ENCODE results near the gene HES2.
"Not testable (repeated sequence)": the region's sequence is repeated elsewhere in the genome, so short reads cannot be mapped to it uniquely, and the experiment has no call there.

HES2 gene

DNA sequence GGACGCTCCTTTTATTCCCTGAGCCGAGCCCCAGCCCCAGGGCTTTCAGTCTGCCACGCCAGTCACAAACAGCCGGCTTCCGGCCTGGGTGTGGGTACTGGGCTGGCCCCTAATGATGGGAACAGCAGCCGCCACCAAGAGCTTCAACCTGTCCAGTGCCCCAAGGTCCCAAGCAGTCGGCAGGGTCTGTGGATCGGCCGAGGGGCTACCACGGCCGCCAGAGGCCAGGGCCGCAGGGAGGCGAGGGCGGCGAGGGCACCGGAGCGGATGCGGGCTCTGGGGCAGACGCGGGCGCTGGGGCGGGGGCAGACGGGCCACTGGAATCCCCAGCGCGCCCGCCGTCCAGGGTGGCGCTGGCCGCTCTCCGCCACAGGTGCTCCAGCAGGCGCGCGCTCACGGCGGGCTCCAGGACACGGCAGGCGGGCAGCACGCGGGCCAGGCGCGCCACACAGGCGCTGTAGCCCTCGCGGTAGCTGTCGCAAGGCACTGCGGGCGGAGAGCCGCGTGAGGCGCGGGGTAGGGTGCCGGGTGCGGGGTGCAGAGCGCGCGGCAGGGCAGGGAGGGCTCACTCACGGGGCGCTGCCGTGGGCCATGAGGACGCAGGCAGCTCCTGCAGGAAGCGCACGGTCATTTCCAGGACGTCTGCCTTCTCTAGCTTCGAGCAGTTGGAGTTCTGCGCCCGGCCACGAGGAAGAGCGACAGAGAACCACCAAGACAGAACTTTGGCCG, 887 bp downstream of the HES2 start:
- DNase-seq (ENCODE audit: low read depth, low spot score): no peak

DNA sequence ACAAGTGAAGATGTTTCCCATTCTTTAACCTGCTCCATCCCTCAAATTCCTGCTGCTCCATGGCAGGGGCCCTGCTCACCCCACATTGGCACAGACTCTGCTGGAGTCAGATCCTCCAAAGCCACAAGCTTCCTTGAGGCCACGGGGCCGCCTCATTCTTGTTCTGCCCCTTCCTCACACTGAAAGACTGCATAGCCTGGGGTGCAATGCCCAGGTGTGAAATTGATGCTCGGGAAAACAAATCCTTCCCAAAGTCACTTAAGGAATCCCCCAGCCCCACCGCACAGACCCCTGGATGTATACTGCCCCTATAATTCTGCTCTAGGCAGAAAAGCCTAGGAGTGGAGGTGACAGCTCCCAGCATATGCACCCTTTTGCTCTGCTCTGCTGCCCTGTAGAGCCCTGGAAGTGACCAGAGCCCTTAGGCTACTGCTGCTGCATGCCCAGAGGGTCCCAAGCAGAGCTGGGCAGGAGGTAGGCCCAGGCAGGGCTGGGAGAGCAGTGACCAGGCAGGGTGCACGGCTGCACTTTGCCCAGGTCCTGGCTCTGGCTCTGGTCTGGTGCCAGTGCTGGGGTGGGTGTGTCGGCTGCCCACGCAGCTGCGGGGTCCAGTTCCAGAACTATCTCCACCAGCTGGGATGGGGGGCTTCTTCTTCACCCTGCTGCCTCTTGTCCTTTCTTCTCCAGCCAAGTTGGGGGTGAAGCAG, 1.6 kb downstream of the HES2 start:
- no peak for DNase-seq (ENCODE audit: low read depth, low spot score)

DNA sequence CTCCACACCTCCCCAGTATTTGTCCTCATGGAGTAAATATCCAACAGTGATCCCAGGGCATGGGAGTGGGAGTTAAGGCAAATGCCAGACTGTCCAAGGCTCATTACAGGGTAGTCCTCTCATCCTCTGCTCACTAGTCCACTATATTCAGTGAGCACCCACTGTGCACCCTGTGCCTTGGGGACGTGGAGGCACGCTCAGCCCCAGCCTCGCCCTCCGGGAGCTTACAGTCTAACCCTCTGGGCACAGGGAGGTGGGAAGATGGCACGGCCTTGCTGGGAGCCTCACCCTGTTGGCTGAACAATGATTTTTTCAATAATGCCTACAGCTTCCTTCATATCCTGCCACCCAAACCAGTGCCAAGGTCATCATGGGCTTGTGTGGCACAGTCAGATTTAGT, 2.8 kb downstream of the HES2 start:
- DNase-seq (ENCODE audit: low read depth, low spot score): no peak

DNA sequence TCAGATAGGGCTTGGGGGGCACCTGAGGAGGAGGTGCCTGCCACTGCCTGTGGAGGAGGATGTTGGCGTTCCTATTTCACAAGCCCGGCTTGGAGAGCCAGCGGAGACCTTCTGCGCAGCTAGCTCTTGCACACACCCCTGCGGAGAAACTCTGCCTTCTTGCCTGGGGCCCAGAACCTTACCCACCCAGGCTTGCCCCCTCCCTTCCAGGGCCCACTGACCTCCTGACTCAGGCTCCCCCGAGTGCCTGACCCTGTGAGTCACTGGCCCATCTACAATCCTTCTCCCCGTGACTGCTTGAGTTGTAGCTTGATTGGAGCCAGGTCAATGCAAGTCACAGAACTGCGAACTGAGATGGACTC, 3.4 kb downstream of the HES2 start:
- no peak for DNase-seq (ENCODE audit: low read depth, low spot score)

DNA sequence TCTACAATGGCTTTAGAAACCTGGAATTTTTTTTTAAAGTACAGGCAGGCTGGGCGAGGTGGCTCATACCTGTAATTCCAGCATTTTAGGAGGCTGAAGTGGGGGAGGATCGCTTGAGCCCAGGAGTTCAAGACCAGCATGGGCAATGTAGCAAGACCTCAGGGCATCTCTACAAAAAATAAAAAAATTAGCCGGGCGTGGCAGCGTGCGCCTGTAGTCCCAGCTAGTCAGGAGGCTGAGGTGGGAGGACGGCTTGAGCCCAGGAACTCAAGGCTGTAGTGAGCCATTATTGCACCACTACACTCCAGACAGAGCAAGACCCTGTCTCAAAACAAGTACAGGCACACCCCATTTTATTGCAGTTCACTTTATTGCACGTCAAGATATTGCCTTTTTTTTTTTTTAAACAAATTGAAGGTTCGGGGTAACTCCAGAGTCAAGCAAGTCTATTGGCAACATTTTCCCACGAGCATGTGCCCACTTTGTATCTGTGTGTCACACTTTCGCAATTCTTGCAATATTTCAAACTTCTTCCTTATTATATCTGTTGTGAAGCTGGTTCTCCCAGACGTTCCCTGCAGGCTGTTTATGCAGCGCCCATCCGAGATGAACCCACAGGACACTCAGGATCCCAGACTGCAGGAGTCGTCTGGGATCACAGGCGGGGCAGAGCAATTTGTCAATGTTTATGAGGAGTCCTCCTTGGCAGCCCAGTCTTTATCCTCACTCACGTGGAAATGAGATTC, 4.7 kb downstream of the HES2 start:
- DNase-seq (ENCODE audit: low read depth, low spot score): no peak

DNA sequence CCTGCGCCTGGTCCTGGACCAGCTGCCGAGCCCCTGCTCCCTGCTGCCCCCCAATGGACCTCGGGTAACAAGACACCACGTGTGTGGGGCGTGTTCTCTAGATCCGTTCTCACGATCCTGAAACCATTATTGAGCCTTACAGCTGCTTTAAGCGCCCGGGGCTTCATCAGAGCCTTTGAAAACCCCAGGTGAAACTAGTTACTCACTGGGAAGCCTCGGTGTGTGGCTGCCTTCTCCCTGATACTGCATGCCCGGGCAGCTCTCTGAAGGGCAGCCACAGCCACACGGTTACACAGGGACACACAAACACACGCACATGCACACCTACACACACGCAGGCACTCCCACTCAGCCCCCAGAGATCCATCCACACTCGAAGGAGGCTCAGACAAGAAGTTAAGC, 5.3 kb downstream of the HES2 start:
- no peak for DNase-seq (ENCODE audit: low read depth, low spot score)

DNA sequence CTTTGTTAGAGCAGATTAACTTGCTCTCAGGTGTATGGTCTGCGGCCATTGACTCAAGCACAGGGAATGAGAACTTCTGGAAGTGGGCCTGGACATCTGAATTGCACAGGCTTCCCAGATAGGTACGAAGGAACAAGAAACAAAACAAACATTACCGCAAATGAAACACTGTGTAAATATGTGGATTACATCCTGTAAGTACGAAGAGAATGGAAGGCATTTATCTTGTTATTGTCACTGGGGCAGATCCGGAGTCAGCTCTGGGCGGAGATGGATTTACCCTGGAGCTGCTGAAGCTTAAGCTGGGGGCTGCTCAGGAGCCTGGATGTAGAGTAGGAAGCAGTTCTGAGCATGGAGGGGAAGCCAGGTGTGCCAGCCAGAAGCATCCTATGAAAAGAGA, 6.8 kb downstream of the HES2 start:
- DNase-seq (ENCODE audit: low read depth, low spot score): no peak

DNA sequence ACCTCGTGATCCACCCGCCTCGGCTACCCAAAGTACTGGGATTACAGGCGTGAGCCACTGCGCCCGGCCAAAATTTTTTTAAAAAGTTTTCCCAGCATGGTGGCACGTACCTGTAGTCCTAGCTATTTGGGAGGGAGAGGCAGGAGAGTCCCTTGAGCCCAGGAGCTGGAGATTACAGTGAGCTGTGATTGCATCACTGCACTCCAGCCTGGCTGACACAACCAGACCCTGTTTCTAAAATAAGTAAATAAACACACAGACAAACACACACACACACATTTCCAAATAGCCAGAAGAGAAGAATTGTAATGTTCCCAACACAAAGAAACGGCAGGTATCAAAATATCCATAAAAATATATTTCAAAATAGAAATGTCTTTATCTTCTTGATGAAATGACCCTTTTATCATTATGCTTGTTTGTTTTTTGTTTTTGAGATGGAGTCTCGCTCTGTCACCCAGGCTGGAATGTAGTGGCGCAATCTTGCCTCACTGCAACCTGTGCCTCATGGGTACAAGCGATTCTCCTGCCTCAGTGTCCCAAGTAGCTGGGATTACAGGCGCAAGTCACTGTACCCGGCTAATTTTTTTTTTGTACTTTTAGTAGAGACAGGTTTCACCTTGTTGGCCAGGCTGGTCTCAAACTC, 9.3 kb downstream of the HES2 start:
- DNase-seq (ENCODE audit: low read depth, low spot score): no peak

DNA sequence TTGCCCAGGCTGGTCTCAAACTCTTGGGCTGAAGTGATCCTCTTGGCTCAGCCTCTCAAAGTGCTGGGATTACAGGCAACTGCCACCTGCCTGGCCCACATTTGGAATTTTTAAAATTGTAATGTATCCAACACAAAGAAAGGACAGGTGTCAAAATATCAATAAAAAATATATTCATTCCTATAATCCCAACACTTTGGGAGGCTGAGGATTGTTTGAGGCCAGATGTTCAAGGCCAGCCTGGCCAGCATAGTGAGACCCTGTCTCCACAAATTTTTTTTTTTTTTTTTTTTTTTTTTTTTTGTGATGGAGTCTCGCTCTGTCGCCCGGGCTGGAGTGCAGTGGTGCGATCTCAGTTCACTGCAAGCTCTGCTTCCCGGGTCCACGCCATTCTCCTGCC, 10.0 kb downstream of the HES2 start:
- no peak for DNase-seq (ENCODE audit: low read depth, low spot score)

DNA sequence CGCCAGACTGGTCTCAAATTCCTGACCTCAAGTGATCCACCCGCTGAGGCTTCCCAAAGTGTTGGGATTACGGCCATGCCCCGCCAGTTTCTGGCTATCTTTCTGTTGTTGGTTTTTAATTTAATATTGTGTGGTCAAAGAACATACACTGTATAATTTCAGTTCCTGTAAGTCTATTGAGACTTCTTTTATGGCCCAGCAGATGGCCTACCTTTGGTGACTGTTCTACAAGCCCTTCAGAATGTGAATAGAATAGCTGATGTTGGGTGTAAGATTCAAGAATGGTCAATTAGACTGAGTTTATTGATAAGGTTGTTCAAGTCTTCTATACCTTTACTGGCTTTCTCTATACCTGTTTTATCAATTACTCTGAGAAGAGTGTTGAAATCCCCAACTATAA, 10.7 kb downstream of the HES2 start:
- no peak for DNase-seq (ENCODE audit: low read depth, low spot score)

DNA sequence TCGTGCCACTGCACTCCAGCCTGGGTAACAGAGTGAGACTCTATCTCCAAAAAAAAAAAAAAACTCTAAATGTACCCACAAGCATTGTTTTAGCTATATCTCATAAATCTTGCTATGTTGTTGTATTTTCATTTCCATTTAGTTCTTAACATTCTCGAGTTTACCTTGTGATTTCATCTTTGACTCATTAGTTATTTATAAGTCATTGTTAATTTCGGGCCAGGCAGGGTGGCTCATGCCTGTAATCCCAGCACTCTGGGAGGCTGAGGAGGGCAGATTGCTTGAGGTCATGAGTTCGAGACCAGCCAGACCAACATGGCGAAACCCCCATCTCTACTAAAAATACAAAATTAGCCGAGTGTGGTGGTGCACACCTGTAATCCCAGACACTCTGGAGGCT, 11.7 kb downstream of the HES2 start:
- no peak for DNase-seq (ENCODE audit: low read depth, low spot score)

DNA sequence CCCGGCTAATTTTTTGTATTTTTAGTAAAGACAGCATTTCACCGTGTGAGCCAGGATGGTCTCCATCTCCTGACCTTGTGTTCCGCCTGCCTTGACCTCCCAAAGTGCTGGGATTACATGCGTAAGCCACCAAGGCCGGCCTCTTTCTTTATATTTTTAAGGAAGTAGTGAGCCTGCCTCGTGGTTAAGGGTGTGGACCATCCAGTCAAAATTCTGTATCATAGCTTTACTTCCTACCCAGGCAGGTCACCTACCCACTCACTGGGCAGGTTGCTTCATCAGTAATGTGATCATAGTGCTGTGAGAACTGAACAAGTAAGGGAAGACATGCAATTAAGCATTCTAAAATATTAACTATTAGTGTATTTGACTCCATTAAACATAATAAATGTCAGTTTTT, 18.0 kb downstream of the HES2 start:
- no peak for DNase-seq (ENCODE audit: low read depth, low spot score)

DNA sequence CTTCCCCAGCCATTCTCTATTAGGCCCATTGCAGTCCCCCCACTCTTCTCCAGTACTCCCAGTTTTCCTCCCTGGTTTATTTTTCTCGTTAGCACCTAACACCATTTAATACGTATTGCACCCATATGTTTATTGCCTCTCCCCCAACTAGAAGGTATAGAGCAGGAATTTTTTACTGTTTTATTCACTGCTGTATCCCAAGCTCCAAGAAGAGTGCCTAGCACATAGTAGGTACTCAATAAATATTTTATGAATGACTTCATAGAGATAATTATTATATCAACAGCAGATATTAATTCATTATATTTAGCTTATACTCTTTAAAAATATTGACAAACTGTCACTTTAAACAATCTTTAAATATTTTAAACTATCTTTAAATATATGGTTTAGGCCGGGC, 20.4 kb downstream of the HES2 start:
- DNase-seq (ENCODE audit: low read depth, low spot score): no peak

DNA sequence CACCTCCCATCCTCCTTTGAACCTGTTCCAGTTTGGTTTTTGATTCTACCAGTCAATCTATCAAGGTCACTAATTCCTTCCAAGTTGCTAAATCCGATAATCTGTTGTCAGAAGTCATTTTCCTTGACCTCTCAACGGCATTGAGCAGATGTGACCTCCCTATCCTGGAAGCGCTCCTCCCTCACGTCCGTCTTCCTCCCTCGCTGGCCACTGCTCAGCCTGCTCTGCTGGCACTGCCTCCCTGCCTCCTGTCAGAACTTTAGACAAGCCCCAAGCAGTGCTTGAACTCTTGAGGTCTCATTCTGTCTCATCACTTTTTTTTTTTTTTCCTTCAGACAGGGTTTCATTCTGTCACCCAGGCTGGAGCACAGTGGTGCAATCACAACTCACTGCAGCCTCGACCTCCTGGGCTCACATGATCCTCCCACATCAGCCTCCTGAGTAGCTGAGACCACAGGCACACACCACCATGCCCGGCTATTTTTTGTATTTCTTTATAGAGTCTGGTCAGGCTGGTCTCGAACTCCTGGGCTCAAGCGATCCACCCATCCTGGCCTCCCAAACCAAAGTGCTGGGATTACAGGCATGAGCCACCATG, 21.8 kb downstream of the HES2 start:
- DNase-seq (ENCODE audit: low read depth, low spot score): no peak

DNA sequence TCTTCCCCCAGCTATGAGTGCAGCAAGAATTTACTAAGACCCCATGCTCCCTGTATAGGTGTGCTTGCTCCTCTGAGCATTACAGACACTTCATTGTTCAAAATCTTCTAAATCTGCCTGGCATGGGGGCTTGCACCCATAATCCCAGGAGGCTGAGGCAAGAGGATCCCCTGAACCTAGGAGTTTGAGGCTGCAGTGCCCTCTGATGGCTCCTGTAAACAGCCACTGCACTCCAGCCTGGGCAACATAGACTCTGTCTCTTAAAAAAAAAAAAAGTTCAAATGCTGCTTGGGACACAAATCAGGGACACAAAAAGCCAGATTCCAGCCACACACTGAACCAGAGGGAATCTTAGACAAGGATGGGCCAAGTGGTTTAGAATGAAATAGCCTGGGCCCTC, 22.7 kb downstream of the HES2 start:
- DNase-seq (ENCODE audit: low read depth, low spot score): no peak

DNA sequence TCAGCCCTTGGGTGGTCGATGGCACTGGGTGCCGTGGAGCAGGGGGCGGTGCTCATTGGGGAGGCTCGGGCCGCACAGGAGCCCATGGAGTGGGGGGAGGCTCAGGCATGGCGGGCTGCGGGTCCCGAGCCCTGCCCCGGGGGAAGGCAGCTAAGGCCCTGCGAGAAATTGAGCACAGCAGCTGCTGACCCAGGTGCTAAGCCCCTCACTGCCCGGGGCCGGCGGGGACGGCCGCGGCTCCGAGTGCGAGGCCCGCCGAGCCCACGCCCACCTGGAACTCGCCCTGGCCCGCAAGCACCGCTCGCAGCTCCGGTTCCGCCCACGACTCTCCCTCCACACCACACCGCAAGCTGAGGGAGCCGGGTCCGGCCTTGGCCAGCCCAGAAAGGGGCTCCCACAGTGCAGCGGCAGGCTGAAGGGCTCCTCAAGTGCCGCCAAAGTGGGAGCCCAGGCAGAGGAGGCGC, 23.9 kb downstream of the HES2 start:
- DNase-seq (ENCODE audit: low read depth, low spot score): not testable (repeated sequence)

DNA sequence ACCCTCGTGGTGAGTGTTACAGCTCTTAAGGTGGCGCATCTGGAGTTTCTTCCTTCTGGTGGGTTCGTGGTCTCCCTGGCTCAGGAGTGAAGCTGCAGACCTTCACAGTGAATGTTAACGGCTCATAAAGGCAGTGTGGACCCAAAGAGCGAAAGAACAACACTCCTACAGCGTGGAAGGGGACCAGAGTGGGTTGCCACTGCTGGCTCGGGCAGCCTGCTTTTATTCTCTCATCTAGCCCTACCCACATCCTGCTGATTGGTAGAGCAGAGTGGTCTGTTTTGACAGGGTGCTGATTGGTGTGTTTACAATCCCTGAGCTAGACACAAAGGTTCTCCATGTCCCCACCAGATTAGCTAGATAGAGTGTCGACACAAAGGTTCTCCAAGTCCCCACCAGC, 24.6 kb downstream of the HES2 start:
- DNase-seq (ENCODE audit: low read depth, low spot score): not testable (repeated sequence)

DNA sequence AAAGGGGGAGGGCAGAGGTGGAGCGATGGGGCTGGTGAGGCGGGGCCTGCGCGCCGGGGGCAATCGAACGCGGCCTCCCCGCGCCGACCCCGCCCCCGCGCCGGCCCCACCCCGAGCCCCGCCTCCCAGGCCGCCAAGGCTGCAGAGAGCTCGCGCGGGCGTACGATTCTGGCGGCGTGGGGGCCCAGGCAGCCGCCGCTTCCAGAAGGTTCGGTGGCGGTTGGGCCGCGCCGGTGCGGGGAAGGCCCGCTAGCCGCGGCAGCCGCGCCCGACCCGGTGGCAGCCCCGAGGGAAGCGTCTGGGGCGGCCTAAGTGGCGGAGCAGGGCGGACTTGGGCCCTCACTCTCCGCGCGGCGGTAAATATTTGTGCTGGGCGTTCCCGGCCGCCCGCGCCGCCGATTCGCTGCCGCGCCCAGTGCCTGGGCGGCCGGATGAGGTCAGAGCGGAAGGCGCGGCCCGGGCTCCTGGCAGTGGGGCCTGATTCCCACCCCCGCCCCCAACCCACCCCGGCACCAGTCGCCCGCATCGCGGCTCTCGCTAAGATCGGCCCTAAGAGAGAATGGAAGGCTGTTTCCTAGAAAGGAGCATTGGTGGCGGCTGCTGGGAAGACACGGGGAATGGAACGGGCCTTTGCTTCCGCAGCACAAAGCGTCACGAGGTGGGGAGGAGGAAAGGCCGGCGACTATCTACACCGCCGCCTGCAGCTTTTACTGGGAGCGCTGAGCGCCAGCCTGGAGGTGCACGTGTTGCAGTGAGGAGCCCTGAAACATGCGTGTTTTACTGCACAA, 26.1 kb downstream of the HES2 start, which contains the start of gene ACOT7:
TSS of gene ACOT7 (minus strand) at position 368 of the 788 bp plus-strand sequence. CDS start 368 bp downstream, outside the sequence.
- peak; percentile 62 for DNase-seq (ENCODE audit: low read depth, low spot score)

DNA sequence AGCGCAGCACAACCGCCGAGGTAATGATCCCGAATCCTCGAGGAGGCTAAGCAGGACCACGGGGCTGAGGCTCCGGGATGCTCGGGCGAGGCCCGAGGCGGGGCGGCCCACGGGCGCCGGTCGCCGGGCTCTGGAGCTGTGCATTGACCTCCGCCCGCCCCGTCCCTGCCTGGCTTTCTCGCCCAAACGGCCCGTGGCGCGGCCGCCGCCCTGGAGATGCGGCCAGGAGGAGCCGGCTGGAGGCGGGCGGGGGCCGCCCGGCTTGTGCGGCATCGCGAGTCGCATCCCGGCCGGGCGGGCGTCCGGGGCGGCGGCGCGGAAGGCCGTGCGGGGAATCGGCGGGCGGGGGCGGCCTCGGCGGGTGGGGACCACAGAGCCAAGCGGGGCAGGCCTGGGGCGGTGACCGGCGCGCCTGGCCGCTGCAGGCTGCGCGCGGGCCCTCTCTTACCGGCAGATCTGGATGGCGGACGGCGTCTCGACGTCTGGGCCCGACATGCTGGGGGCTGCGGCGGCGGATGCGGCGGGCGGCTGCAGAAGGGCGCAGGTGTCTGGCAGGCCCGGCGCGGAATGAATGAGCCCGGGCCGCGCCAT, 26.8 kb downstream of the HES2 start:
- DNase-seq (ENCODE audit: low read depth, low spot score): no peak
